ENCODE data around the gene SHANK2. TPM values are rescaled to one million over a fixed set of nuclear protein-coding genes. Genes with fewer than 3 reads are reported as not detected.

Gene SHANK2
- polyA plus RNA-seq, 3 donors = not detected

- H3K36me3 ChIP-seq (replicated peaks in 1 of 2; ENCODE audit: control insufficient read depth in 1 of 2, insufficient read depth in 2 of 2, low read length in 2 of 2) = no peaks in the 10 kb centered on the region
- no peaks in the 10 kb centered on the region for H4K20me1 ChIP-seq (ENCODE audit: insufficient read depth, low read length)
- TF ChIP-seq CTCF (IDR thresholded peaks at IDR 0.05) = no peak
- WGBS (ENCODE audit: insufficient coverage) = 51% methylated on average over 22 of the region's 22 CpGs
- H3K9me3 Mint-ChIP-seq = peaks cover 0 to 1% (median 0%) of the 10 kb centered on the region in 7 donors
- intact Hi-C loops (cut with micrococcal nuclease) = no loop called here
- H3K4me2 ChIP-seq (replicated peaks; ENCODE audit: extremely low read depth, low read length, poor library complexity, severe bottlenecking) = no peak overlapping the region
- H3K4me1 ChIP-seq (ENCODE audit: control insufficient read depth in 1 of 2, insufficient read depth in 2 of 2, low read length in 2 of 2) = no peaks in the 10 kb centered on the region
- peak overlapping the region in 1 of 7 donors; percentile 31 for H3K27ac Mint-ChIP-seq
- no peak for DNase-seq
- H3K27me3 Mint-ChIP-seq (ENCODE audit: low read depth in 3 of 3) = peaks cover 10 to 23% (median 22%) of the 10 kb centered on the region in 3 donors
- H3K36me3 Mint-ChIP-seq = no peaks in the 10 kb centered on the region
- H3K79me2 ChIP-seq (ENCODE audit: insufficient read depth, low read length) = no peaks in the 10 kb centered on the region
- H3K4me1 Mint-ChIP-seq = no peaks in the 10 kb centered on the region
- H3K9me3 ChIP-seq (replicated peaks in 1 of 2; ENCODE audit: control insufficient read depth in 1 of 2, insufficient read depth in 1 of 2, low read length in 2 of 2) = no peaks in the 10 kb centered on the region
- H3K27ac ChIP-seq (ENCODE audit: low read depth in 1 of 2, low read length in 2 of 2) = no peak overlapping the region
- peak overlapping the region in 1 of 2 donors; percentile 11 for H3K4me3 Mint-ChIP-seq
- H3K4me3 ChIP-seq (replicated peaks in 1 of 3; ENCODE audit: low read depth in 2 of 3, low read length in 3 of 3) = no peak overlapping the region
- no peak overlapping the region for H2AFZ ChIP-seq (ENCODE audit: insufficient read depth, low read depth, low read length, poor library complexity, severe bottlenecking)
- H3K9ac ChIP-seq (ENCODE audit: insufficient read depth, low read length, poor library complexity, severe bottlenecking) = no peak overlapping the region
- H3K27me3 ChIP-seq (ENCODE audit: control insufficient read depth in 2 of 2, insufficient read depth in 2 of 2, low read length in 2 of 2) = no peaks in the 10 kb centered on the region
Observed at GRCh38 chr11:71266114-71266833, 13.9 kb upstream of the SHANK2 start.

- Mint-ChIP-seq H3K27ac (no peak overlapping the region), H3K4me3 (no peak overlapping the region), H3K27me3 (ENCODE audit: low read depth in 3 of 3) (peaks cover 10 to 22% (median 19%) of the 10 kb centered on the region in 3 donors), H3K36me3 (no peaks in the 10 kb centered on the region), H3K4me1 (no peaks in the 10 kb centered on the region), H3K9me3 (peaks cover 0 to 1% (median 0%) of the 10 kb centered on the region in 7 donors)
- H2AFZ ChIP-seq (ENCODE audit: insufficient read depth, low read depth, low read length, poor library complexity, severe bottlenecking) = no peak overlapping the region
- no peaks in the 10 kb centered on the region for H3K79me2 ChIP-seq (ENCODE audit: insufficient read depth, low read length)
- intact Hi-C loops (cut with micrococcal nuclease) = no loop called here
- no peaks in the 10 kb centered on the region for H3K4me1 ChIP-seq (ENCODE audit: control insufficient read depth in 1 of 2, insufficient read depth in 2 of 2, low read length in 2 of 2)
- H3K4me3 ChIP-seq (replicated peaks in 1 of 3; ENCODE audit: low read depth in 2 of 3, low read length in 3 of 3) = no peak overlapping the region
- 92% methylated on average over 18 of the region's 18 CpGs for whole genome bisulfite sequencing (ENCODE audit: insufficient coverage)
- no peak overlapping the region for H3K4me2 ChIP-seq (replicated peaks; ENCODE audit: extremely low read depth, low read length, poor library complexity, severe bottlenecking)
- H3K36me3 ChIP-seq (replicated peaks in 1 of 2; ENCODE audit: control insufficient read depth in 1 of 2, insufficient read depth in 2 of 2, low read length in 2 of 2) = no peaks in the 10 kb centered on the region
- no peaks in the 10 kb centered on the region for H4K20me1 ChIP-seq (ENCODE audit: insufficient read depth, low read length)
- DNase-seq = no peak
- H3K9ac ChIP-seq (ENCODE audit: insufficient read depth, low read length, poor library complexity, severe bottlenecking) = no peak overlapping the region
- H3K9me3 ChIP-seq (replicated peaks in 1 of 2; ENCODE audit: control insufficient read depth in 1 of 2, insufficient read depth in 1 of 2, low read length in 2 of 2) = no peaks in the 10 kb centered on the region
- H3K27me3 ChIP-seq (ENCODE audit: control insufficient read depth in 2 of 2, insufficient read depth in 2 of 2, low read length in 2 of 2) = no peaks in the 10 kb centered on the region
- no peak for TF ChIP-seq CTCF (IDR thresholded peaks at IDR 0.05)
- no peak overlapping the region for H3K27ac ChIP-seq (ENCODE audit: low read depth in 1 of 2, low read length in 2 of 2)
Observed at GRCh38 chr11:71265559-71266092, 13.2 kb upstream of the SHANK2 start.
